22Rv1 (cell line): ENCODE data around the gene BABAM2.
"Not testable (repeated sequence)": the region's sequence is repeated elsewhere in the genome, so short reads cannot be mapped to it uniquely, and the experiment has no call there.

ENCODE experiments used
- H3K27ac ChIP-seq: fragments of 450-650 bp; 2 replicates; pipeline ENCODE4 v1.5.1; 2017
- ZFX ChIP-seq: fragments of 450-650 bp; IDR thresholded peaks from 2 replicates; pipeline ENCODE4 v1.6.1; 2017; ENCODE audit warnings: antibody characterized with exemption, borderline replicate concordance
- TF ChIP-seq, protein P1 (sequence below): fragments of 450-650 bp; IDR thresholded peaks from 2 replicates; pipeline ENCODE4 v1.5.1; 2017; ENCODE audit warnings: mild to moderate bottlenecking

Gene BABAM2

DNA sequence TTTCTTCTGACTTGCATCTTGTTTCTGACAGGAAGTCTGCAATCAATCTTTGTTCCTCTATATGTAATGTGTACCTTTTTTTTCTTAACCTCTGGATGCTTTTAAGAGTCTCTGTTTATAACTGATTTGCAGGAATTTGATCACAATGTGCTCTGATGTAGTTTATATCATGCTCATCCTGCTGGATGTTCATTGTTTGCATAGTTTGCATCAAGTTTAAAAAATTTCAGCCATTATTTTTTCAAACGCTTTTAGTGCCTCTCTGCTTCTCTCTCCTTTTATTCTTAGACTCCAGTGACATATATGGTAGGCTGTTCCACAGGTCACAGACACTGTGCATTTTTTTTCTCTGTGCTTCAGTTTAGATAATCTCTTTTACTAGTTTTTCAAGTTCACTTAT lies 24.3 kb upstream of the BABAM2 start:
- H3K27ac ChIP-seq: no peak overlapping the region
- TF ChIP-seq ZFX: no peak
- TF ChIP-seq, protein P1, sequence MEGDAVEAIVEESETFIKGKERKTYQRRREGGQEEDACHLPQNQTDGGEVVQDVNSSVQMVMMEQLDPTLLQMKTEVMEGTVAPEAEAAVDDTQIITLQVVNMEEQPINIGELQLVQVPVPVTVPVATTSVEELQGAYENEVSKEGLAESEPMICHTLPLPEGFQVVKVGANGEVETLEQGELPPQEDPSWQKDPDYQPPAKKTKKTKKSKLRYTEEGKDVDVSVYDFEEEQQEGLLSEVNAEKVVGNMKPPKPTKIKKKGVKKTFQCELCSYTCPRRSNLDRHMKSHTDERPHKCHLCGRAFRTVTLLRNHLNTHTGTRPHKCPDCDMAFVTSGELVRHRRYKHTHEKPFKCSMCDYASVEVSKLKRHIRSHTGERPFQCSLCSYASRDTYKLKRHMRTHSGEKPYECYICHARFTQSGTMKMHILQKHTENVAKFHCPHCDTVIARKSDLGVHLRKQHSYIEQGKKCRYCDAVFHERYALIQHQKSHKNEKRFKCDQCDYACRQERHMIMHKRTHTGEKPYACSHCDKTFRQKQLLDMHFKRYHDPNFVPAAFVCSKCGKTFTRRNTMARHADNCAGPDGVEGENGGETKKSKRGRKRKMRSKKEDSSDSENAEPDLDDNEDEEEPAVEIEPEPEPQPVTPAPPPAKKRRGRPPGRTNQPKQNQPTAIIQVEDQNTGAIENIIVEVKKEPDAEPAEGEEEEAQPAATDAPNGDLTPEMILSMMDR: no peak

DNA sequence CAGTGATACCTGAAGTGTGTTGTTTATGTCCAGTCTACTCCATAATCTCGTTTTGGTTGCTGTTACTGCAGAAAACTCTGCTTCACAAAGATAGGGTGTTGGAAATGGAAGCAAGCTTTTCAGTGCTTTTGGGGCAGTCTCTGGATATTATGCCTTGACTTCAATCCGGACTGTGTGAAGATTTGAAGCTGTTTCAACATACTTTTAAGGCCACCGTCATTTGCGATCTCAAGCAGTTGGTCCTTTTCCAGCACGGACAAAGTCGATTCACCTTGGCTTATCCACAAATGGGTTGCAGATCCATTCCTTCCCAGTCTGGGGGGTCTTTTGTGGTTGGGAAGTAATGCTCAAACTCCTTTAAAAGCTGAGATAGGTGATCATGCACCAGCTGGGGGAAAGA lies 20.8 kb upstream of the BABAM2 start:
- no peak for TF ChIP-seq ZFX
- TF ChIP-seq, protein P1: no peak
- no peak overlapping the region for H3K27ac ChIP-seq

DNA sequence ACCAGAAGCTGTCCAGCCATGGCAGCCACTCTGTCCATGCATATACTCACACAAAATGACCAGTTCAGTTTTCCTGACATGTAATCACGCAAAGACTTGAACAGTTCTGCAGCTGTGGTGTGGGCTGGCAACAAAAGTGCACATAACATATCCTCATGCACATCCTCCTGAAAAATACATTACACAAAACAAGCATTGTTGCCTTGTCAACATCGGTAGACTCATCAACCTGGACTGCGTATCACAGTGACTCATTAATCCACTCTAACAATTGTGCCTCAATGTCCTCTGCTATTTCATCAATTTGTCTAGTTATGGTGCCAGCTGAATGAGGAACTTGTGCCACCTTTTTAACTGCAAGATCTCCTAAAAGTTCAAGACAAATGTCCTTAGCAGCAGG lies 19.8 kb upstream of the BABAM2 start:
- TF ChIP-seq, protein P1: no peak
- TF ChIP-seq ZFX: no peak
- H3K27ac ChIP-seq: no peak overlapping the region

DNA sequence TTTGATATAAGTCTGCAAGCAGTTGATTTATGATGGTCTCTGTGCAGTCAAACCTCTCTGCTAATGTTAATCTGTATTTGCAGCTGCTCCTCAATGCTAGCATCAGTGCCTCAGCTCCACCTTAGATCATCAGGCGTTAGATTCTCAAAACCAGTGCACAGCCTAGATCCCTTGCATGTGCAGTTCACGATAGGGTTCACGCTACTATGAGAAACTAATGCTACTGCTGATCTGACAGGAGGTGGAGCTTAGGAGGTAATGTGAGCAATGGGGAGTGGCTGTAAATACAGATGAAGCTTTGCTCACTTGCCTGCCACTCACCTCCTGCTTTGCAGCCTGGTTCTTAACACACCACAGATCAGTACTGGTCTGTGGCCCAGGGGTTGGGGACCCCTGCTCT lies 18.7 kb upstream of the BABAM2 start:
- H3K27ac ChIP-seq: no peak overlapping the region
- no peak for TF ChIP-seq ZFX
- TF ChIP-seq, protein P1: no peak

DNA sequence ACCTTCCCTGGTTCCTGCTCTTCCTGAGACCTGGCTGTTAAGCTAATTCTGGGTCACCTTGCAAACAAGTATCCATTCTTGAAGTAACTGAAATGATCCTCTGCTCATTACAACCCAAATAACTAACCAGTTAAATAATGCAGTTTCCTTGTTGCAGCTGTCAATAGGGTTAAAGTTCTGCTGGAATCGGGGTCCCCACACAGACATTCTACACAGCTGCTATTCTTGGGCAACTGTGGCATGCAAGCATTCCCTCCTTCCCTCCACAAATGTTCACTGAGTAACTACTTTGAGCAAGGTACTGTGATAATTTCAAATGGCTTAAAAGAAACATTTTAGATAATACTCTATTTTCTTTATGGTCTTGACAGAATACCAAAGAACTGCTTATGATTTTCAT lies 17.4 kb upstream of the BABAM2 start:
- TF ChIP-seq, protein P1: no peak
- no peak for TF ChIP-seq ZFX
- no peak overlapping the region for H3K27ac ChIP-seq

DNA sequence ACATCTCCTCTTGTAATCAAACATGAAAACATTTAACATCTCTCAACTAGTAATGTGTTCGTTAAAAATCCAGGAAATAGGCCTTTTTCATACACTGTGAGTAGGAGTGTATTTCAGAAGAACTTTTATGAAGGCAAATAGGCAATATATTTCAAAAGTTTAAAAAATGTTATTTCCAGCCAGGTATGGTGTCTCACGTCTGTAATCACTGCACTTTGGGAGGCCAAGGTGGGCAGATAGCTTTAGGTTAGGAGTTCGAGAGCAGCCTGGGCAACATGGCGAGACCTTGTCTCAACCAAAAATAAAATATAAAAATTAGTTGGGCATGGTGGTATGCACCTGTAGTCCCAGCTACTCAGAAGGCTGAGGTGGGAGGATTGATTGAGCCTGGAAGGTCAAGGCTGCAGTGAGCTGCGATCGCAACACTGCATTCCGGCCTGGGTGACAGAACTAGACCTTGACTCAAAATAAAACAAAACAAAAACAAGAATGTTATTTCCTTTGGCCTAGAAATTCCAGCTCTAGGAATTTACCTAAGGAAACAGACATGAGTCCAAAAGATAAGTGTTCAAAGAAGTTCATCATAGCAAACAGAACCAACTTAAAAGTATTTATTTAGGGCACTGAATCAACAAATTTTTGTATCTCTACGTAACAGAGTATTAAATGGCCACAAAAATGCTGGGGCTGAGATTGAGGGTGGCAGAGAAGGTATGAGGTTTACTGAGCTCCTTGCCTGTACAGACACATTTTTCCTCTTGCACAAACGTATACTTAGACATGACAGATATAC lies 15.2 kb upstream of the BABAM2 start:
- TF ChIP-seq, protein P1: no peak
- no peak for TF ChIP-seq ZFX
- no peak overlapping the region for H3K27ac ChIP-seq

DNA sequence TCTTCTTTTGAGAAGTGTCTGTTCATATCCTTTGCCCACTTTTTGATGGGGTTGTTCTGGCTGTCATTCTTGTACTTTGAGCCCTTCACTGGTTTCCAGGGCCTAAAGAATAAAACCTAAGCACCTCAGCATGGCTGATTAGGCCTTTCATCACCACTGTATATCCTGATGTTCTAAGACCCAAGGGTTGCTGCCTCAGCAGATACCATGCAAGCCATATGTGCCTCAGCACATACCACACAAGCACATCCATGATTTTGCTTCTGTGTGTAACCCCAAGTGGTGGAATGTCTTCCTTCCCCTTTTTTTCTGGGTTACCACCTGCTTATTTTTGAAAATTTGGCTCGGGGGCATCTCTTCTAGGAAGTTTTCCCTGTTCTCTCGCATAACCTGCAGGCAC lies 11.7 kb upstream of the BABAM2 start:
- no peak overlapping the region for H3K27ac ChIP-seq
- TF ChIP-seq ZFX: no peak
- TF ChIP-seq, protein P1: no peak

DNA sequence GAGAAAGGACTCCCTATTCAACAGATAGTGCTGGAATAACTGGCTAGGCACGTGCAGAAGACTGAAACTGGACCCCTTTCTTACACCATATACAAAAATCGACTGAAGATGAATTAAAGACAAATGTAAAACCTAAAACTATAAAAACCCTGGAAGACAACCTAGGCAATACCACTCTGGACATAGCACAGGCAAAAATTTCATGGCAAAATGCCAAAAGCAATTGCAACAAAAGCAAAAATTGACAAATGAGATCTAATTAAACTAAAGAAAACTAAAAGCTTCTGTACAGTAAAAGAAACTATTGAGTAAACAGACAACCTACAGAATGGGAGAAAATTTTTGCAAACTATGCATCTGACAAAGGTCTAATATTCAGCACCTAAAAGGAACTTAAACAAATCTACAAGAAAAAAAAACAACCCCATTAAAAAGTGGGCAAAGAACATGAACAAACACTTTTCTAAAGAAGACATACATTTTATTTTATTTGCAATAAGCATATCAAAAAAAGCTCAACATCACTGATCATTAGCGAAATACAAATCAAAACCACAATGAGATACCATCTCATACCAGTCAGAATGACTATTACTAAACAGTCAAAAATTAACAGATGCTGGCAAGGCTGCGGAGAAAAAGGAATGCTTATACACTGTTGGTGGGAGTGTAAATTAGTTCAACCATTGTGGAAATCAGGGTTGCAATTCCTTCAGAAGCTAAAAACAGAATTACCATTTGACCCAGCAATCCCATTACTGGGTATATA lies 8.5 kb upstream of the BABAM2 start:
- not testable (repeated sequence) for H3K27ac ChIP-seq

DNA sequence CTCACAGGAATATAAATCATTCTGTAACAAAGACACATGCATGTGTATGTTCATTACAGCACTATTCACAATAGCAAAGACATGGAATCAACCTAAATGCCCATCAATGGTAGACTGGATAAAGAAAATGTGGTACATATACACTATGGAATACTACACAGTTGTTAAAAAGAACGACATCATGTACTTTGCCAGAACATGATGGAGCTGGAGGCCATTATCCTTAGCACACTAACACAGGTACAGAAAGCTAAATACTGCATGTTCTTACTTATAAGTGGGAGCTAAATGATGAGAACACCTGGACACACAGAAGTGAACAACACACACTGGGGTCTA lies 8.0 kb upstream of the BABAM2 start:
- H3K27ac ChIP-seq: not testable (repeated sequence)
